SK-N-SH treated with all-trans-retinoic acid at 6 μM for 48 hours (cell line): Measurements from ENCODE around the gene METTL3.
"Not testable (repeated sequence)": the region's sequence is repeated elsewhere in the genome, so short reads cannot be mapped to it uniquely, and the experiment has no call there.

ENCODE experiments used
- ATAC-seq: fragments of 200-7000 bp; cut with Tn5 transposase; 3 replicates; pipeline ENCODE4 v1.9.1; 2020; ENCODE audit warnings: mild to moderate bottlenecking, moderate library complexity
- ARNTL ChIP-seq: fragments of 450-650 bp; formaldehyde crosslinking; IDR thresholded peaks from 2 replicates; pipeline ENCODE4 v1.5.0; 2020; ENCODE audit warnings: low read depth, mild to moderate bottlenecking, moderate library complexity, borderline replicate concordance
- BACH2 ChIP-seq: fragments of 250-450 bp; sonication (Bioruptor Pico); IDR thresholded peaks from 2 replicates; pipeline ENCODE4 v1.9.0; 2021; ENCODE audit warnings: mild to moderate bottlenecking, borderline replicate concordance
- CSDC2 ChIP-seq: fragments of 250-450 bp; sonication (Bioruptor Pico); IDR thresholded peaks from 2 replicates; pipeline ENCODE4 v1.5.0; 2020; ENCODE audit warnings: mild to moderate bottlenecking, moderate library complexity
- GLIS3 ChIP-seq: fragments of 250-450 bp; sonication (Bioruptor Pico); IDR thresholded peaks from 2 replicates; pipeline ENCODE4 v1.5.0; 2020; ENCODE audit warnings: mild to moderate bottlenecking, moderate library complexity
- ISL1 ChIP-seq: fragments of 250-450 bp; sonication (Bioruptor Pico); IDR thresholded peaks from 2 replicates; pipeline ENCODE4 v2.1.2; 2022; ENCODE audit warnings: mild to moderate bottlenecking, moderate library complexity
- POU6F1 ChIP-seq: fragments of 250-450 bp; sonication (Bioruptor Pico); IDR thresholded peaks from 2 replicates; pipeline ENCODE4 v1.8.0; 2021; ENCODE audit warnings: low read depth, mild to moderate bottlenecking, moderate library complexity, borderline replicate concordance
- PPARA ChIP-seq: fragments of 250-450 bp; sonication (Bioruptor Pico); IDR thresholded peaks from 2 replicates; pipeline ENCODE4 v1.5.0; 2020; ENCODE audit warnings: mild to moderate bottlenecking, borderline replicate concordance
- SNAI2 ChIP-seq: fragments of 250-450 bp; sonication (Bioruptor Pico); IDR thresholded peaks from 2 replicates; pipeline ENCODE4 v1.5.0; 2020; ENCODE audit warnings: mild to moderate bottlenecking, moderate library complexity
- TOX ChIP-seq: fragments of 250-450 bp; sonication (Bioruptor Pico); IDR thresholded peaks from 2 replicates; pipeline ENCODE4 v1.8.0; 2021; ENCODE audit warnings: mild to moderate bottlenecking, moderate library complexity, borderline replicate concordance
- TSHZ2 ChIP-seq: fragments of 250-450 bp; sonication (Bioruptor Pico); IDR thresholded peaks from 2 replicates; pipeline ENCODE4 v1.5.0; 2020; ENCODE audit warnings: mild to moderate bottlenecking, moderate library complexity
- ZC3H10 ChIP-seq: fragments of 250-450 bp; sonication (Bioruptor Pico); IDR thresholded peaks from 2 replicates; pipeline ENCODE4 v1.5.1; 2021; ENCODE audit warnings: mild to moderate bottlenecking, moderate library complexity
- ZFP3 ChIP-seq: fragments of 250-450 bp; sonication (Bioruptor Pico); IDR thresholded peaks from 2 replicates; pipeline ENCODE4 v1.5.0; 2020; ENCODE audit warnings: mild to moderate bottlenecking, moderate library complexity
- ZNF565 ChIP-seq: fragments of 450-650 bp; formaldehyde crosslinking; conservative IDR thresholded peaks from 2 replicates; pipeline ENCODE4 v1.5.0; 2020; ENCODE audit warnings: low read depth, mild to moderate bottlenecking, moderate library complexity
- ZNF8 ChIP-seq: fragments of 450-650 bp; formaldehyde crosslinking; IDR thresholded peaks from 2 replicates; pipeline ENCODE4 v1.5.0; 2020; ENCODE audit warnings: mild to moderate bottlenecking, moderate library complexity
- TF ChIP-seq, protein P1 (sequence below): fragments of 250-450 bp; sonication (Bioruptor Pico); IDR thresholded peaks from 2 replicates; pipeline ENCODE4 v1.5.1; 2021; ENCODE audit warnings: mild to moderate bottlenecking, moderate library complexity
- TF ChIP-seq, protein P2 (sequence below): fragments of 250-450 bp; sonication (Bioruptor Pico); IDR thresholded peaks from 2 replicates; pipeline ENCODE4 v1.5.1; 2020; ENCODE audit warnings: low read depth, mild to moderate bottlenecking, moderate library complexity
- TF ChIP-seq, protein P3 (sequence below): fragments of 250-450 bp; sonication (Bioruptor Pico); IDR thresholded peaks from 2 replicates; pipeline ENCODE4 v1.8.0; 2020; ENCODE audit warnings: mild to moderate bottlenecking, moderate library complexity, borderline replicate concordance

The METTL3 gene

GRCh38 chr14:21553266-21553665, 42.1 kb upstream of the METTL3 start:
- no peak for ATAC-seq
- no peak for TF ChIP-seq ZNF565 (CRISPR knock-in tag)
- no peak for TF ChIP-seq TSHZ2 (CRISPR knock-in tag)
- TF ChIP-seq POU6F1 (CRISPR knock-in tag), result no peak
- TF ChIP-seq ZC3H10, result no peak
- no peak for TF ChIP-seq ARNTL (CRISPR knock-in tag)
- TF ChIP-seq, protein P1, sequence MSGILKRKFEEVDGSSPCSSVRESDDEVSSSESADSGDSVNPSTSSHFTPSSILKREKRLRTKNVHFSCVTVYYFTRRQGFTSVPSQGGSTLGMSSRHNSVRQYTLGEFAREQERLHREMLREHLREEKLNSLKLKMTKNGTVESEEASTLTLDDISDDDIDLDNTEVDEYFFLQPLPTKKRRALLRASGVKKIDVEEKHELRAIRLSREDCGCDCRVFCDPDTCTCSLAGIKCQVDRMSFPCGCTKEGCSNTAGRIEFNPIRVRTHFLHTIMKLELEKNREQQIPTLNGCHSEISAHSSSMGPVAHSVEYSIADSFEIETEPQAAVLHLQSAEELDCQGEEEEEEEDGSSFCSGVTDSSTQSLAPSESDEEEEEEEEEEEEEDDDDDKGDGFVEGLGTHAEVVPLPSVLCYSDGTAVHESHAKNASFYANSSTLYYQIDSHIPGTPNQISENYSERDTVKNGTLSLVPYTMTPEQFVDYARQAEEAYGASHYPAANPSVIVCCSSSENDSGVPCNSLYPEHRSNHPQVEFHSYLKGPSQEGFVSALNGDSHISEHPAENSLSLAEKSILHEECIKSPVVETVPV (CRISPR knock-in tag), result no peak
- TF ChIP-seq TOX, result no peak
- TF ChIP-seq, protein P2, sequence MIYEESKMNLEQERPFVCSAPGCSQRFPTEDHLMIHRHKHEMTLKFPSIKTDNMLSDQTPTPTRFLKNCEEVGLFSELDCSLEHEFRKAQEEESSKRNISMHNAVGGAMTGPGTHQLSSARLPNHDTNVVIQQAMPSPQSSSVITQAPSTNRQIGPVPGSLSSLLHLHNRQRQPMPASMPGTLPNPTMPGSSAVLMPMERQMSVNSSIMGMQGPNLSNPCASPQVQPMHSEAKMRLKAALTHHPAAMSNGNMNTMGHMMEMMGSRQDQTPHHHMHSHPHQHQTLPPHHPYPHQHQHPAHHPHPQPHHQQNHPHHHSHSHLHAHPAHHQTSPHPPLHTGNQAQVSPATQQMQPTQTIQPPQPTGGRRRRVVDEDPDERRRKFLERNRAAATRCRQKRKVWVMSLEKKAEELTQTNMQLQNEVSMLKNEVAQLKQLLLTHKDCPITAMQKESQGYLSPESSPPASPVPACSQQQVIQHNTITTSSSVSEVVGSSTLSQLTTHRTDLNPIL (CRISPR knock-in tag), result no peak
- no peak for TF ChIP-seq GLIS3 (CRISPR knock-in tag)
- no peak for TF ChIP-seq BACH2
- TF ChIP-seq SNAI2 (CRISPR knock-in tag), result no peak
- no peak for TF ChIP-seq ZNF8 (CRISPR knock-in tag)
- no peak for TF ChIP-seq PPARA (CRISPR knock-in tag)
- TF ChIP-seq ISL1 (CRISPR knock-in tag), result no peak
- TF ChIP-seq, protein P3, sequence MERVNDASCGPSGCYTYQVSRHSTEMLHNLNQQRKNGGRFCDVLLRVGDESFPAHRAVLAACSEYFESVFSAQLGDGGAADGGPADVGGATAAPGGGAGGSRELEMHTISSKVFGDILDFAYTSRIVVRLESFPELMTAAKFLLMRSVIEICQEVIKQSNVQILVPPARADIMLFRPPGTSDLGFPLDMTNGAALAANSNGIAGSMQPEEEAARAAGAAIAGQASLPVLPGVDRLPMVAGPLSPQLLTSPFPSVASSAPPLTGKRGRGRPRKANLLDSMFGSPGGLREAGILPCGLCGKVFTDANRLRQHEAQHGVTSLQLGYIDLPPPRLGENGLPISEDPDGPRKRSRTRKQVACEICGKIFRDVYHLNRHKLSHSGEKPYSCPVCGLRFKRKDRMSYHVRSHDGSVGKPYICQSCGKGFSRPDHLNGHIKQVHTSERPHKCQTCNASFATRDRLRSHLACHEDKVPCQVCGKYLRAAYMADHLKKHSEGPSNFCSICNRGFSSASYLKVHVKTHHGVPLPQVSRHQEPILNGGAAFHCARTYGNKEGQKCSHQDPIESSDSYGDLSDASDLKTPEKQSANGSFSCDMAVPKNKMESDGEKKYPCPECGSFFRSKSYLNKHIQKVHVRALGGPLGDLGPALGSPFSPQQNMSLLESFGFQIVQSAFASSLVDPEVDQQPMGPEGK, result no peak

- not testable (repeated sequence) for ATAC-seq
Measured at GRCh38 chr14:21544588-21544987, 33.4 kb upstream of the METTL3 start.

- ATAC-seq, result no peak
- TF ChIP-seq, protein P2 (CRISPR knock-in tag), result no peak
- TF ChIP-seq SNAI2 (CRISPR knock-in tag), result no peak
- no peak for TF ChIP-seq POU6F1 (CRISPR knock-in tag)
- TF ChIP-seq BACH2, result no peak
- no peak for TF ChIP-seq TOX
- TF ChIP-seq CSDC2 (CRISPR knock-in tag), result no peak
- TF ChIP-seq ISL1 (CRISPR knock-in tag), result no peak
- TF ChIP-seq, protein P3, result no peak
- no peak for TF ChIP-seq ZFP3 (CRISPR knock-in tag)
- no peak for TF ChIP-seq PPARA (CRISPR knock-in tag)
- TF ChIP-seq ARNTL (CRISPR knock-in tag), result no peak
- TF ChIP-seq, all 23 proteins: peak for 0
Measured at GRCh38 chr14:21543963-21544362, 32.8 kb upstream of the METTL3 start.
